Measurements from ENCODE around the gene TM7SF2. TPM values are rescaled to one million over a fixed set of nuclear protein-coding genes. Genes with fewer than 3 reads are reported as not detected.

Gene TM7SF2
- total RNA-seq, 1 donor from 2014 or later = 36.1 TPM

DNA sequence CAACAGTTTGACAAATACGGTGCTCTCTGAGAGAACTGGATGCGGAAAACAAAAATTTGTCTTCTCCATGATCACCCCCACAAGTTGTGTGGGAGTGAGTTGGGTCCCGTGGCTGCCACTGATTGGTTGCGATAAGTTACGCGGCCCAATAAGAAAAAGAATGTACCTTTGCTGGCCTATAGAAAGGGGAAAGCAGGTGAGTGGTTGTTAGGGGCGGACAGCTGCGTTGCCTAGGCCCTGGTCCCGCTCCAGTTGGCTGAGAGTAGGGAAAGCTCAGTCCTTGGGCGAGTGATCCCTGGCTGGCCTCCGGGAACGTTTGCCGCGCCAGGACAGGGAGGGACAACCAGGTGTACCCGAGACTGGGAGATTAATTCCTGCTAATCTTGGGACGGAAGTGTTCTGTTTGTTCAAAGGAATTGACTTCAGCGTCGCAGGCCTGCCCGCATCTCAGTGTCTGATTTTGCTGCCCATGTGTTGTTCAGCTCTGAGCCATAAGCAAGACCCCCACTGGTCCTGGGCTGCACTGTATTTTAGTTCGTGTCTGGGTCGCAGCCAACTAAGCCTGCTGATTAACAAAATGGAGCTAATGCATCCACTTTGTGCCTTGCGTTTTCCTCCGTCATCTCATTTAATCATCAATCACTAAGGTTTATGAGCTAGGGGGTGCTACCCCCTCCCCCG is 23.4 kb downstream of the TM7SF2 start:
- Mint-ChIP-seq H3K4me3 (peak overlapping the region; percentile 98), H3K9me3 (peaks cover 2% of the 10 kb centered on the region), H3K36me3 (no peaks in the 10 kb centered on the region), H3K27me3 (ENCODE audit: insufficient read depth, low read depth) (peaks cover 4% of the 10 kb centered on the region), H3K4me1 (peaks cover 21% of the 10 kb centered on the region), H3K27ac (peak overlapping the region; percentile 100)
- peak; percentile 96 for DNase-seq (ENCODE audit: low spot score)
- Histone ChIP-seq H3K9ac (peak overlapping the region; percentile 98), H3K4me2 (peak overlapping the region; percentile 99), H3K4me3 (peak overlapping the region; percentile 93), H3K9me3 (ENCODE audit: low read depth) (no peaks in the 10 kb centered on the region), H3K79me2 (ENCODE audit: low read depth) (peaks cover 21% of the 10 kb centered on the region), H3K4me1 (peaks cover 8% of the 10 kb centered on the region), H2AFZ (replicated peaks) (peak overlapping the region; percentile 98), H3F3A (ENCODE audit: low read depth) (peaks cover 11% of the 10 kb centered on the region), H3K27me3 (peaks cover 3% of the 10 kb centered on the region), H3K27ac (peak overlapping the region; percentile 99), H4K20me1 (ENCODE audit: low read depth) (peaks cover 11% of the 10 kb centered on the region), H3K36me3 (no peaks in the 10 kb centered on the region)
- TF ChIP-seq, protein P1, sequence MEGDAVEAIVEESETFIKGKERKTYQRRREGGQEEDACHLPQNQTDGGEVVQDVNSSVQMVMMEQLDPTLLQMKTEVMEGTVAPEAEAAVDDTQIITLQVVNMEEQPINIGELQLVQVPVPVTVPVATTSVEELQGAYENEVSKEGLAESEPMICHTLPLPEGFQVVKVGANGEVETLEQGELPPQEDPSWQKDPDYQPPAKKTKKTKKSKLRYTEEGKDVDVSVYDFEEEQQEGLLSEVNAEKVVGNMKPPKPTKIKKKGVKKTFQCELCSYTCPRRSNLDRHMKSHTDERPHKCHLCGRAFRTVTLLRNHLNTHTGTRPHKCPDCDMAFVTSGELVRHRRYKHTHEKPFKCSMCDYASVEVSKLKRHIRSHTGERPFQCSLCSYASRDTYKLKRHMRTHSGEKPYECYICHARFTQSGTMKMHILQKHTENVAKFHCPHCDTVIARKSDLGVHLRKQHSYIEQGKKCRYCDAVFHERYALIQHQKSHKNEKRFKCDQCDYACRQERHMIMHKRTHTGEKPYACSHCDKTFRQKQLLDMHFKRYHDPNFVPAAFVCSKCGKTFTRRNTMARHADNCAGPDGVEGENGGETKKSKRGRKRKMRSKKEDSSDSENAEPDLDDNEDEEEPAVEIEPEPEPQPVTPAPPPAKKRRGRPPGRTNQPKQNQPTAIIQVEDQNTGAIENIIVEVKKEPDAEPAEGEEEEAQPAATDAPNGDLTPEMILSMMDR (IDR thresholded peaks at IDR 0.05) = no peak
- TF ChIP-seq EZH2 (IDR thresholded peaks at IDR 0.05) (no peak), EZH2phosphoT487 (IDR thresholded peaks at IDR 0.05) (no peak)

DNA sequence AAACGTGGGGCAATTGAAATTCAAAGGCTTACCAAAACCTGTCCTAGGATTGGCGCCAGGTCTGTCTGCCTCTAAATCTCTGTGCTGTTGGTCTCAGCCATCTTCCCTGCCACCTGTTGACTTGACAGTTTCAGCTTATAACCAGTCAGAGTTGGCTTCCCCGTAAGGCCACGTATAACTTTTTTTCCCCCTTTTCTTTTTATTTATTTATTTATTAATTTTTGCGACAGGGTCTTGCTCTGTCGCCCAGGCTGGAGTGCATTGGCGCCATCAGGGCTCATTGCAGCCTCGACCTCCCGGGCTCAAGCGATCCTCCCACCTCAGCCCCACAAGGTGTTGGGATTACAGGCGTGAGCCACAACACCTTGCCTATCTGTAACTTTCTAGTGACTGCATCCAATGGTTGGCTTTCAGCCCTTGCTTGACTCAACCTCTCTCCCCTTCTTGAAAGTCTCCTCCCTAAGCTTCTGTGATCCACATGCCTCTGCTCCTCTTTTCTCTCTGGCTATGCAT is 24.0 kb downstream of the TM7SF2 start:
- peaks cover 21% of the 10 kb centered on the region for H3K4me1 Mint-ChIP-seq
- peaks cover 4% of the 10 kb centered on the region for H3K27me3 Mint-ChIP-seq (ENCODE audit: insufficient read depth, low read depth)
- peaks cover 9% of the 10 kb centered on the region for H3K27me3 ChIP-seq
- TF ChIP-seq, protein P1 (IDR thresholded peaks at IDR 0.05) = no peak
- TF ChIP-seq EZH2 (IDR thresholded peaks at IDR 0.05) (no peak), EZH2phosphoT487 (IDR thresholded peaks at IDR 0.05) (no peak)
- no peaks in the 10 kb centered on the region for H3K36me3 ChIP-seq
- H3K4me3 ChIP-seq = peak overlapping the region; percentile 93
- peaks cover 8% of the 10 kb centered on the region for H3K4me1 ChIP-seq
- H3K27ac Mint-ChIP-seq = peak overlapping the region; percentile 100
- DNase-seq (ENCODE audit: low spot score) = no peak
- peak overlapping the region; percentile 98 for H3K4me3 Mint-ChIP-seq
- H3K36me3 Mint-ChIP-seq = no peaks in the 10 kb centered on the region
- H3K4me2 ChIP-seq = peak overlapping the region; percentile 99
- H4K20me1 ChIP-seq (ENCODE audit: low read depth) = peaks cover 11% of the 10 kb centered on the region
- no peaks in the 10 kb centered on the region for H3K9me3 ChIP-seq (ENCODE audit: low read depth)
- peaks cover 2% of the 10 kb centered on the region for H3K9me3 Mint-ChIP-seq
- peak overlapping the region; percentile 30 for H2AFZ ChIP-seq (replicated peaks)
- H3K27ac ChIP-seq = peak overlapping the region; percentile 75
- H3F3A ChIP-seq (ENCODE audit: low read depth) = peaks cover 11% of the 10 kb centered on the region
- peaks cover 21% of the 10 kb centered on the region for H3K79me2 ChIP-seq (ENCODE audit: low read depth)
- H3K9ac ChIP-seq = peak overlapping the region; percentile 58

DNA sequence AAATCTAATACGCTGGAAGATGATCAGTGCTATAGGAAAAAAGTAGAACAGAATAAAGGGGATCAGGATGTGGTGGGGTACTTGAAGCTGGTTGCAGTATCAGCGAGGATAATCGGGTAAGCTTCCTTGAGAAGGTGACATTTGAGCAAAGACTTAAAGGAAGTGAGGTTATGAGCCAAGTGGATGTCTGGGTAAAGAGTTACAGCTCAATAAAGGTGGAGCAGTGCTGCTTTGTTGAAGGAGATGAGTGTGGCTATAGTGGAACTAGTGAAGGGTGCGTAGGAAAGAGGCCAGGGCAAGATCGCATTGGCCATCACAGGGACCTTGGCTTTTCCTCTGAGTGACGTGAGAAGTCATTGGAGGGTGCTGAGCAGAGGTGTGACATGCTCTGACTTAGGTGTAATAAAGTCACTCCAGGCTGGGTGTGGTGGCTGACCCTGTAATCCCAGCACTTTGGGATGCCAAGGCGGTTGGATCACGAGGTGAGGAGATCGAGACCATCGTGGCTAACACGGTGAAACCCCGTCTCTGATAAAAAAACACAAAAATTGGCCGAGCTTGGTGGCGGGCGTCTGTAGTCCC is 24.9 kb downstream of the TM7SF2 start:
- Histone ChIP-seq H3K36me3 (no peaks in the 10 kb centered on the region), H3K27me3 (peaks cover 18% of the 10 kb centered on the region), H3K9me3 (ENCODE audit: low read depth) (no peaks in the 10 kb centered on the region), H3K9ac (no peak overlapping the region), H3F3A (ENCODE audit: low read depth) (peaks cover 11% of the 10 kb centered on the region), H3K79me2 (ENCODE audit: low read depth) (peaks cover 21% of the 10 kb centered on the region), H4K20me1 (ENCODE audit: low read depth) (peaks cover 11% of the 10 kb centered on the region), H2AFZ (replicated peaks) (no peak overlapping the region), H3K4me2 (no peak overlapping the region), H3K4me1 (peaks cover 8% of the 10 kb centered on the region), H3K27ac (no peak overlapping the region), H3K4me3 (no peak overlapping the region)
- H3K27me3 Mint-ChIP-seq (ENCODE audit: insufficient read depth, low read depth) = peaks cover 4% of the 10 kb centered on the region
- no peak overlapping the region for H3K27ac Mint-ChIP-seq
- no peak for DNase-seq (ENCODE audit: low spot score)
- peak overlapping the region; percentile 76 for H3K4me3 Mint-ChIP-seq
- H3K4me1 Mint-ChIP-seq = peaks cover 21% of the 10 kb centered on the region
- peaks cover 2% of the 10 kb centered on the region for H3K9me3 Mint-ChIP-seq
- H3K36me3 Mint-ChIP-seq = no peaks in the 10 kb centered on the region
- no peak for TF ChIP-seq EZH2 (IDR thresholded peaks at IDR 0.05)
- no peak for TF ChIP-seq EZH2phosphoT487 (IDR thresholded peaks at IDR 0.05)
- TF ChIP-seq, protein P1 (IDR thresholded peaks at IDR 0.05) = no peak
